Tibial nerve (tissue), 4 donors: ENCODE results near the gene TOMM20. TPM values are rescaled to one million over a fixed set of nuclear protein-coding genes. Genes with fewer than 3 reads are reported as not detected.

Experiments used
- DNase-seq, 2 donors: peaks; one replicate each; pipeline ENCODE4 v3.0.0-alpha.2; 2019; ENCODE audit warnings: low spot score in 2 of 2
- H3K27ac ChIP-seq, 4 donors: fragments of 200-600 bp; sonication (generic) in 3 of 4; one replicate each; pipeline ENCODE4 v1.5.1; 2017 to 2019; ENCODE audit warnings: mild to moderate bottlenecking in 1 of 4
- H3K27me3 ChIP-seq, 2 donors: fragments of 200-600 bp; sonication (generic) in 1 of 2; one replicate each; pipeline versions ENCODE4 v1.5.1 to v1.6.0; 2017 to 2019
- H3K36me3 ChIP-seq, 3 donors: fragments of 200-600 bp; sonication (generic); one replicate each; pipeline ENCODE4 v1.5.1; 2018 to 2019
- H3K4me1 ChIP-seq, 4 donors: fragments of 200-600 bp; sonication (generic) in 3 of 4; one replicate each; pipeline ENCODE4 v1.5.1; 2017 to 2019
- H3K4me3 ChIP-seq, 4 donors: fragments of 200-600 bp; sonication (generic) in 3 of 4; one replicate each; pipeline ENCODE4 v1.5.1; 2017 to 2019; ENCODE audit warnings: mild to moderate bottlenecking in 1 of 4, moderate library complexity in 1 of 4
- H3K9me3 ChIP-seq, 4 donors: fragments of 200-600 bp; sonication (generic) in 3 of 4; one replicate each; pipeline ENCODE4 v1.5.1; 2017 to 2019
- EP300 ChIP-seq, 2 donors: sonication (generic); formaldehyde crosslinking; IDR thresholded peaks; one replicate each; pipeline ENCODE4 v1.6.1; 2017; ENCODE audit warnings: antibody characterized with exemption in 2 of 2, mild to moderate bottlenecking in 1 of 2
- POLR2A ChIP-seq, 2 donors: fragments of 450-650 bp; IDR thresholded peaks; one replicate each; pipeline ENCODE4 v1.6.1; 2017; ENCODE audit warnings: antibody characterized with exemption in 2 of 2, mild to moderate bottlenecking in 2 of 2, moderate library complexity in 2 of 2
- WGBS, 2 donors: methylation state at CpG; one replicate each; pipeline ENCODE4 v1.1.5; 2018; 5-methylcytosine and 5-hydroxymethylcytosine counted together
- total RNA-seq, 4 donors: library from RNA; depleted of rRNA; stranded (reverse); fragments of >200 nt; gene quantifications; one replicate each; pipeline ENCODE4 v1.1.0, GENCODE V29; 2016
- TF ChIP-seq, protein P1 (sequence below), 5 experiments: fragments of 200-600 bp in 3 of 5; fragments of 450-650 bp in 2 of 5; sonication (generic) in 3 of 5; IDR thresholded peaks; one replicate each; pipeline ENCODE4 v1.5.1; 2016 to 2019; ENCODE audit warnings: antibody characterized with exemption in 5 of 5, mild to moderate bottlenecking in 3 of 5, moderate library complexity in 2 of 5

Gene TOMM20
- total RNA-seq, 4 donors from 2014 or later: 57.6 to 105 (median 83.1) TPM

DNA sequence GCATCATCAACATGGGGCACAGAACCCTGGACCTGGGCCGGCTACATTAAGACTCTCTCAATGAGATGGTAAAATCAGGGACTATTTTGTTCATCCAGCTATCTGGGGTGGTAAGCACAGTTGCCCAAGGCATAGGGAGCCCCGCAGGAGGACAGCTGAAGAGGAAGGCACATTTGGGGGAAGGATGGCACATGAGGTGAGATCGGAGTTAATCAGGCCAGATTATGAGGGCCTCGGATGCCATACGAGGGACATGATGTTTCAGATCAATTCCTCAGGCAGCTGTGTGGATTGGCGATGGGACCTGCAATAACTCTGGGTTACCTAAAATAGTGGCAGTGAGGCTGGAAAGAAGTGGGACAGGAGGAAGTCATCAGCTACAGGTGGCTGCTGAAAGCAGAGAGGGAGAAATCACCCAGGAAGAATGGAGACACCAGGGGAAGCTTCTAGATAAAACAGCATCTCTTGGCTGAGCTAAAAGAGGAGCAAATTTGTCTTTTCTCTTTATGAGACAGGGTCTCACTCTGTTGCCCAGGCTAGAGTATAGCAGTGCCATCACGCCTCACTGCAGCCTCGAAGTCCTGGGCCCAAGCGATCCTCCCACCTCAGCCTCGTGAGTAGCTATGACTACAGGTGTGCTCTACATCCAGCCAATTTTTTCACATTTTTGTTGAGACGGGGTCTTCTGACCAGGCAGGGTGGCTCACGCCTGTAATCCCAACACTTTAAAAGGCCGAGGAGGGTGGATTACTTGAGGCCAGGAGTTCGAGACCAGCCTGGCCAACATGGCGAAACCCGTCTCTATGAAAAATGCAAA, 21.1 kb downstream of the TOMM20 start:
- 91 to 93% methylated on average over 16 of the region's 16 CpGs for WGBS, 2 donors
- peaks cover 0 to 51% (median 0%) of the 10 kb centered on the region in 3 donors for H3K36me3 ChIP-seq

DNA sequence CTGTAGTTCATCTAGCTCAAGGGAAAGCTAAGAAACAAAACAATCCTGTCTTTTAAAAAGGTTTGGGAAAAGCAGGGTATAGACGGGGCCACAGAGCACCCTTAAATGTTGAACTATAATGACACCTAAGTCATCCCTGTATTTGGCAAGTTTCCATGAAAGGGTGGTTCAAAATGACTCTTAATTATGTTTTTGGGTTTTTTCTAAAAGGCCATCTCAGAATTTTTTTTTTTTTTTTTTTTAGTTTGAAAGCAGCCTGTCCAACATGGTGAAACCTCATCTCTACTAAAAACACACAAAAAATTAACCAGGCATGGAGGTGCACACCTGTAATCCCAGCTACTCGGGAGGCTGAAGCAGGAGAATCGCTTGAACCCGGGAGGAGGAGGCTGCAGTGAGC, 22.2 kb downstream of the TOMM20 start:
- Histone ChIP-seq H3K27me3 (no peaks in the 10 kb centered on the region), H3K9me3 (no peaks in the 10 kb centered on the region), H3K4me3 (no peak overlapping the region), H3K4me1 (peaks cover 0 to 15% (median 4%) of the 10 kb centered on the region in 4 donors), H3K27ac (no peak overlapping the region), H3K36me3 (peaks cover 0 to 44% (median 0%) of the 10 kb centered on the region in 3 donors)
- TF ChIP-seq EP300 (IDR thresholded peaks at IDR 0.05) (no peak), POLR2A (IDR thresholded peaks at IDR 0.05) (no peak)
- TF ChIP-seq, protein P1, sequence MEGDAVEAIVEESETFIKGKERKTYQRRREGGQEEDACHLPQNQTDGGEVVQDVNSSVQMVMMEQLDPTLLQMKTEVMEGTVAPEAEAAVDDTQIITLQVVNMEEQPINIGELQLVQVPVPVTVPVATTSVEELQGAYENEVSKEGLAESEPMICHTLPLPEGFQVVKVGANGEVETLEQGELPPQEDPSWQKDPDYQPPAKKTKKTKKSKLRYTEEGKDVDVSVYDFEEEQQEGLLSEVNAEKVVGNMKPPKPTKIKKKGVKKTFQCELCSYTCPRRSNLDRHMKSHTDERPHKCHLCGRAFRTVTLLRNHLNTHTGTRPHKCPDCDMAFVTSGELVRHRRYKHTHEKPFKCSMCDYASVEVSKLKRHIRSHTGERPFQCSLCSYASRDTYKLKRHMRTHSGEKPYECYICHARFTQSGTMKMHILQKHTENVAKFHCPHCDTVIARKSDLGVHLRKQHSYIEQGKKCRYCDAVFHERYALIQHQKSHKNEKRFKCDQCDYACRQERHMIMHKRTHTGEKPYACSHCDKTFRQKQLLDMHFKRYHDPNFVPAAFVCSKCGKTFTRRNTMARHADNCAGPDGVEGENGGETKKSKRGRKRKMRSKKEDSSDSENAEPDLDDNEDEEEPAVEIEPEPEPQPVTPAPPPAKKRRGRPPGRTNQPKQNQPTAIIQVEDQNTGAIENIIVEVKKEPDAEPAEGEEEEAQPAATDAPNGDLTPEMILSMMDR (IDR thresholded peaks at IDR 0.05): no peak
- no peak for DNase-seq
- 96% methylated on average over 4 of the region's 4 CpGs for WGBS, 2 donors

More for the DNA sequence above, 21.1 kb downstream of the TOMM20 start:
- no peak overlapping the region for H3K4me3 ChIP-seq
- TF ChIP-seq, protein P1 (IDR thresholded peaks at IDR 0.05): no peak
- TF ChIP-seq POLR2A (IDR thresholded peaks at IDR 0.05) (no peak), EP300 (IDR thresholded peaks at IDR 0.05) (no peak)
- DNase-seq: no peak
- H3K4me1 ChIP-seq: peaks cover 0 to 22% (median 4%) of the 10 kb centered on the region in 4 donors
- no peak overlapping the region for H3K27ac ChIP-seq
- H3K9me3 ChIP-seq: no peaks in the 10 kb centered on the region
- no peaks in the 10 kb centered on the region for H3K27me3 ChIP-seq

DNA sequence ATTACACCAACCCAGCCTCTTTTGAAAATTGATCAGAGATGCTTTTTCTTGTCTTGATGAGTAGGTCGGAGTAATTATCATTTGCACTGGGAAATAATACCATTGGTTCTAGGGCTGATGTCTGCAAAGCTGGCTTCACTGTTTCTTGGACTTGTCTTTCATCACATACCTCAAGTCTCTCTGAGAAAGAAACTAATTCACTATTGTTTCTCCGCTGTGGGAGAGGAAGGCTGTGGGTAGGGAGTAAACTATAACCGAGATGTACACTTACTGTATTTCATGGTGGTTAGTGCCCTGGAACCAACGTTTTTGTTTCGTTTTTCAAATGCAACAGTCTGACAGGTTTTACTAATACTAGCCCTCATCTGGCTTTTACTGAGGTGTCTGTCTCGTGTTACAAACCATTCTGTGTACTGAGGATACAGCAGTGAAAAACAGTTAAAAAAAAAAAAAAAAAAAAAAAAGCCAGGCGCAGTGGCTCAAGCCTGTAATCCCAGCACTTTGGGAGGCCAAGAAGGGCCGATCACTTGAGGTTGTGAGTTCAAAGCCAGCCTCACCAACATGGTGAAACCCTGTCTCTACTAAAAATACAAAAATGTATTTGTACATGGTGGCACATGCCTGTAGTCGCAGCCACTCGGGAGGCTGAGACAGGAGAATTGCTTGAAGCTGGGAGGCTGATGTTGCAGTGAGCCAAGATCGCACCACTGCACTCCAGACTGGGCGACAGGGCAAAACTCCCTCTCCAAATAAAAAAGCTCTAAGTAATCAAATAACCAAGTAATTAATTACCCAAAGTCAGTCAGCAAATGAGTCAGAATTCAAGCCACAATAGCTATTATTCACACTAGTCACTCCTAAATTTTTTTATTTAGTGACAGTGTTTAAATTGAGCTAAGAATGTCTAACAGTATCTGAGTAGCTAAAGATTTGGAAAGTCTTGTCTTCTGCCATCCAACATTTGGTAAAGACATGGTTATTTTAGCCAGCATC, 23.3 kb downstream of the TOMM20 start:
- no peak for DNase-seq
- H3K27ac ChIP-seq: peak overlapping the region in 3 of 4 donors; percentile 4 to 72 (median 65)
- H3K27me3 ChIP-seq: no peaks in the 10 kb centered on the region
- peak overlapping the region in 1 of 4 donors; percentile 11 for H3K4me3 ChIP-seq
- H3K4me1 ChIP-seq: peaks cover 0 to 16% (median 4%) of the 10 kb centered on the region in 4 donors
- peaks cover 0 to 33% (median 0%) of the 10 kb centered on the region in 3 donors for H3K36me3 ChIP-seq
- TF ChIP-seq, protein P1 (IDR thresholded peaks at IDR 0.05): no peak
- TF ChIP-seq EP300 (IDR thresholded peaks at IDR 0.05) (no peak), POLR2A (IDR thresholded peaks at IDR 0.05) (no peak)
- WGBS, 2 donors: 59 to 65% methylated on average over 12 of the region's 12 CpGs
- H3K9me3 ChIP-seq: no peaks in the 10 kb centered on the region

DNA sequence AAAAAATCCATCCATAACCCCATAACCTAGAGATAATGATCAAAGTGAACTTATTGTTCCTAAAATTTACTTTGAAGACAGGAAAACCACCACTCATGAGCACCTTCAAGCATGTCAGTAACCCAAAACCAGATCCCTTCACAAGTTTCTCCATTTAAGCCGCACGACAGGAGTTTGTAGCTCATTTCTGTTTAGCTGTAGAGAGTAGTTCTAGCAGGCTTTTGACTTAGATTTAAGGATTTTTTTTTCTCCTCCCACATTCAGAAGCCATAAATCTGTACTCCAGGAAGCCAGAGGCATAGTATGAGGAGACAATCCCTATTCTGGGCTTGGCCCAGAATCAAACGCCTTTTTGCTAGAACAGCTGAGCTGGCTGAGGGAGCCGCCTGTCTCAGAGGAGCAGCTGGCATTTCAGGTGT, 25.6 kb downstream of the TOMM20 start:
- TF ChIP-seq, protein P1 (IDR thresholded peaks at IDR 0.05): no peak
- TF ChIP-seq EP300 (IDR thresholded peaks at IDR 0.05): no peak
- no peak for TF ChIP-seq POLR2A (IDR thresholded peaks at IDR 0.05)
- H3K27me3 ChIP-seq: no peaks in the 10 kb centered on the region
- no peak overlapping the region for H3K4me3 ChIP-seq
- H3K36me3 ChIP-seq: peaks cover 0 to 11% (median 0%) of the 10 kb centered on the region in 3 donors
- no peak overlapping the region for H3K27ac ChIP-seq
- no peak for DNase-seq
- H3K4me1 ChIP-seq: peaks cover 0 to 22% (median 4%) of the 10 kb centered on the region in 4 donors
- H3K9me3 ChIP-seq: no peaks in the 10 kb centered on the region
- WGBS, 2 donors: 69 to 72% methylated on average over 4 of the region's 4 CpGs
